ENCODE results near the gene ZNF177.
"Not testable (repeated sequence)": the region's sequence is repeated elsewhere in the genome, so short reads cannot be mapped to it uniquely, and the experiment has no call there.

Gene ZNF177

GRCh38 chr19:9362905-9363304 lies at the start of gene ZNF177:
Gene ZNF177 (plus strand): TSS chr19:9363013. CDS start chr19:9378312, 15,299 bp downstream.
- no peak for TF ChIP-seq MYC (IDR thresholded peaks at IDR 0.05; ENCODE audit: low read depth, low read length)
- no peak for TF ChIP-seq POLR2A (IDR thresholded peaks at IDR 0.05; ENCODE audit: extremely low read depth, insufficient read length)
- TF ChIP-seq MAX (IDR thresholded peaks at IDR 0.05; ENCODE audit: low read depth, low read length) = no peak
- no peak for TF ChIP-seq CTCF (IDR thresholded peaks at IDR 0.05; ENCODE audit: low read depth, low read length)
- H3K4me3 ChIP-seq (ENCODE audit: low read depth, low read length) = peak within 1 kb of the TSS; percentile 64
- peak; percentile 75 for DNase-seq (ENCODE audit: low read depth)

GRCh38 chr19:9313756-9314155 lies 49.1 kb upstream of the ZNF177 start:
- no peak for DNase-seq (ENCODE audit: low read depth)
- H3K4me3 ChIP-seq (ENCODE audit: low read depth, low read length) = no peak overlapping the region
- TF ChIP-seq MYC (IDR thresholded peaks at IDR 0.05; ENCODE audit: low read depth, low read length) (no peak), POLR2A (IDR thresholded peaks at IDR 0.05; ENCODE audit: extremely low read depth, insufficient read length) (no peak), CTCF (IDR thresholded peaks at IDR 0.05; ENCODE audit: low read depth, low read length) (no peak), MAX (IDR thresholded peaks at IDR 0.05; ENCODE audit: low read depth, low read length) (no peak)

- DNase-seq (ENCODE audit: low read depth) = no peak
- TF ChIP-seq POLR2A (IDR thresholded peaks at IDR 0.05; ENCODE audit: extremely low read depth, insufficient read length) = no peak
- no peak for TF ChIP-seq MYC (IDR thresholded peaks at IDR 0.05; ENCODE audit: low read depth, low read length)
- no peak for TF ChIP-seq MAX (IDR thresholded peaks at IDR 0.05; ENCODE audit: low read depth, low read length)
- no peak for TF ChIP-seq CTCF (IDR thresholded peaks at IDR 0.05; ENCODE audit: low read depth, low read length)
- H3K4me3 ChIP-seq (ENCODE audit: low read depth, low read length) = no peak overlapping the region
These were observed 41.5 kb upstream of the ZNF177 start for GRCh38 chr19:9321338-9321737.

GRCh38 chr19:9321756-9322155 lies 41.1 kb upstream of the ZNF177 start:
- DNase-seq (ENCODE audit: low read depth); H3K4me3 ChIP-seq (ENCODE audit: low read depth, low read length): not testable (repeated sequence)

GRCh38 chr19:9322201-9322600 lies 40.6 kb upstream of the ZNF177 start:
- DNase-seq (ENCODE audit: low read depth) = not testable (repeated sequence)

GRCh38 chr19:9323557-9323918 lies 39.3 kb upstream of the ZNF177 start:
- TF ChIP-seq POLR2A (IDR thresholded peaks at IDR 0.05; ENCODE audit: extremely low read depth, insufficient read length) (no peak), CTCF (IDR thresholded peaks at IDR 0.05; ENCODE audit: low read depth, low read length) (no peak), MAX (IDR thresholded peaks at IDR 0.05; ENCODE audit: low read depth, low read length) (no peak; the same call in 1 of the 2 replicates), MYC (IDR thresholded peaks at IDR 0.05; ENCODE audit: low read depth, low read length) (no peak)
- DNase-seq (ENCODE audit: low read depth) = peak; percentile 94
- peak overlapping the region; percentile 83 for H3K4me3 ChIP-seq (ENCODE audit: low read depth, low read length)

More at GRCh38 chr19:9322201-9322600, 40.6 kb upstream of the ZNF177 start:
- H3K4me3 ChIP-seq (ENCODE audit: low read depth, low read length) = not testable (repeated sequence)

GRCh38 chr19:9323919-9324583 lies 38.8 kb upstream of the ZNF177 start, which contains the start of gene ZNF559:
Gene ZNF559 (plus strand): TSS chr19:9324179. CDS start chr19:9338550, 14,371 bp downstream.
- peak; percentile 100 for DNase-seq (ENCODE audit: low read depth)
- TF ChIP-seq POLR2A (IDR thresholded peaks at IDR 0.05; ENCODE audit: extremely low read depth, insufficient read length) (peak; percentile 76), MAX (IDR thresholded peaks at IDR 0.05; ENCODE audit: low read depth, low read length) (no peak; the same call in 1 of the 2 replicates), CTCF (IDR thresholded peaks at IDR 0.05; ENCODE audit: low read depth, low read length) (peak; percentile 84), MYC (IDR thresholded peaks at IDR 0.05; ENCODE audit: low read depth, low read length) (peak; percentile 78)
- H3K4me3 ChIP-seq (ENCODE audit: low read depth, low read length) = peak within 1 kb of the TSS; percentile 83
